Thyroid gland (tissue), 4 donors: Measurements from ENCODE around the gene USH1G.

Experiments
- POLR2A ChIP-seq, 2 donors: fragments of 450-650 bp; IDR thresholded peaks; one replicate each; pipeline ENCODE4 v1.6.1; 2017; ENCODE audit warnings: antibody characterized with exemption in 2 of 2, mild to moderate bottlenecking in 2 of 2, moderate library complexity in 1 of 2
- TF ChIP-seq, protein P1 (sequence below), 6 experiments: fragments of 200-600 bp in 3 of 6; fragments of 450-650 bp in 3 of 6; sonication (generic) in 3 of 6; IDR thresholded peaks; one replicate each; pipeline ENCODE4 v1.5.1; 2016 to 2019; ENCODE audit warnings: antibody characterized with exemption in 6 of 6, mild to moderate bottlenecking in 2 of 6, inconsistent platforms in 1 of 6, moderate library complexity in 1 of 6

GRCh38 chr17:74941128-74941725 lies 18.2 kb upstream of the USH1G start:
- no peak for TF ChIP-seq POLR2A (IDR thresholded peaks at IDR 0.05)
- TF ChIP-seq, protein P1, sequence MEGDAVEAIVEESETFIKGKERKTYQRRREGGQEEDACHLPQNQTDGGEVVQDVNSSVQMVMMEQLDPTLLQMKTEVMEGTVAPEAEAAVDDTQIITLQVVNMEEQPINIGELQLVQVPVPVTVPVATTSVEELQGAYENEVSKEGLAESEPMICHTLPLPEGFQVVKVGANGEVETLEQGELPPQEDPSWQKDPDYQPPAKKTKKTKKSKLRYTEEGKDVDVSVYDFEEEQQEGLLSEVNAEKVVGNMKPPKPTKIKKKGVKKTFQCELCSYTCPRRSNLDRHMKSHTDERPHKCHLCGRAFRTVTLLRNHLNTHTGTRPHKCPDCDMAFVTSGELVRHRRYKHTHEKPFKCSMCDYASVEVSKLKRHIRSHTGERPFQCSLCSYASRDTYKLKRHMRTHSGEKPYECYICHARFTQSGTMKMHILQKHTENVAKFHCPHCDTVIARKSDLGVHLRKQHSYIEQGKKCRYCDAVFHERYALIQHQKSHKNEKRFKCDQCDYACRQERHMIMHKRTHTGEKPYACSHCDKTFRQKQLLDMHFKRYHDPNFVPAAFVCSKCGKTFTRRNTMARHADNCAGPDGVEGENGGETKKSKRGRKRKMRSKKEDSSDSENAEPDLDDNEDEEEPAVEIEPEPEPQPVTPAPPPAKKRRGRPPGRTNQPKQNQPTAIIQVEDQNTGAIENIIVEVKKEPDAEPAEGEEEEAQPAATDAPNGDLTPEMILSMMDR (IDR thresholded peaks at IDR 0.05), result no peak
